ENCODE results near the gene CTNNA2.

DNA sequence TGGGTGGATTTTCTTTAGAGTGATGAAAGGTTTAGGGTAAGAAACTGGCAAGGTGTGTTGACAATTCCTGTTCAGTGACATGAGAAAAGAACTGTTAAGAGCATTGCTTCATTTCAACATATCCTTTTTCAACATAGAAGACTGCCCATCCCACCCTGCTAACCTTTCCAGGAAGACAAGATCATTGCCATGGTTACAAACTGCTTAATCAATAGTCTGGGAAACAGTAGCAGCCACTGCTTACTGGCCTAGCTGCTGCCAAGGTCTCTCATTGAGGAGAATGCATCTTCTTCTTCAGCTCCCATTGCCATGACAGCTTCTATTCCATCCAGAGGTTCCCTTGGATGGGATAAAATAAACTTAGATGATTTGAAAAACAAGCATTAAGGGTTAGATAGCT is 579.6 kb downstream of the CTNNA2 start:
- TF ChIP-seq POLR2A (IDR thresholded peaks at IDR 0.05) = no peak
- TF ChIP-seq, protein P1, sequence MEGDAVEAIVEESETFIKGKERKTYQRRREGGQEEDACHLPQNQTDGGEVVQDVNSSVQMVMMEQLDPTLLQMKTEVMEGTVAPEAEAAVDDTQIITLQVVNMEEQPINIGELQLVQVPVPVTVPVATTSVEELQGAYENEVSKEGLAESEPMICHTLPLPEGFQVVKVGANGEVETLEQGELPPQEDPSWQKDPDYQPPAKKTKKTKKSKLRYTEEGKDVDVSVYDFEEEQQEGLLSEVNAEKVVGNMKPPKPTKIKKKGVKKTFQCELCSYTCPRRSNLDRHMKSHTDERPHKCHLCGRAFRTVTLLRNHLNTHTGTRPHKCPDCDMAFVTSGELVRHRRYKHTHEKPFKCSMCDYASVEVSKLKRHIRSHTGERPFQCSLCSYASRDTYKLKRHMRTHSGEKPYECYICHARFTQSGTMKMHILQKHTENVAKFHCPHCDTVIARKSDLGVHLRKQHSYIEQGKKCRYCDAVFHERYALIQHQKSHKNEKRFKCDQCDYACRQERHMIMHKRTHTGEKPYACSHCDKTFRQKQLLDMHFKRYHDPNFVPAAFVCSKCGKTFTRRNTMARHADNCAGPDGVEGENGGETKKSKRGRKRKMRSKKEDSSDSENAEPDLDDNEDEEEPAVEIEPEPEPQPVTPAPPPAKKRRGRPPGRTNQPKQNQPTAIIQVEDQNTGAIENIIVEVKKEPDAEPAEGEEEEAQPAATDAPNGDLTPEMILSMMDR (IDR thresholded peaks at IDR 0.05) = no peak
